Fibroblast of mammary gland (primary cell): ENCODE measurements around the gene LIMS1.
"Not testable (repeated sequence)": the region's sequence is repeated elsewhere in the genome, so short reads cannot be mapped to it uniquely, and the experiment has no call there.

Source experiments
- DNase-seq: peaks from one replicate; pipeline ENCODE4 v3.0.0-alpha.2; 2010; ENCODE audit warnings: low read depth
- H3K4me3 ChIP-seq: 2 replicates; pipeline ENCODE4 v1.5.1; 2011; ENCODE audit warnings: low read depth, mild to moderate bottlenecking, low read length, moderate library complexity; ENCODE audit not compliant: control insufficient read depth
- TF ChIP-seq, protein P1 (sequence below): conservative IDR thresholded peaks from 2 replicates; pipeline ENCODE4 v1.5.1; 2011; ENCODE audit warnings: low read depth, low read length, inconsistent platforms; ENCODE audit not compliant: control insufficient read depth, insufficient read depth

Gene LIMS1

DNA sequence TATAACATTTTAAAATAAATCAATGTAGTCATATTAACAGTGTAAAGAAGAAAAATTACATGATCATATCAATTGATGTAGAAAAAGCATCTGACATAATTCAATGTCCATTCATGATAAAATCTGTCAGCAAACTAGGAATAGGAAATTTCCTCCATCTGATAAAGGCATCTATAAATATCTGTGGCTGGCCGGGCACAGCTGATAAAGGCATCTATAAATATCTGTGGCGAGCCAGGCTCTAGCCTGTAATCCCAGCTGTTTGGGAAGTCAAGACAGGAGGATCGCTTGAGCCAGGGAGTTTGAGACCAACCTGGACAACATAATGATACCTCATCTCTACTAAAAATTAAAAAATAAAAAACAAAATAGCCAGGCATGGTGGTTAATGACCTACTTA is 166.9 kb downstream of the LIMS1 start:
- no peak for DNase-seq
- H3K4me3 ChIP-seq = no peak overlapping the region
- TF ChIP-seq, protein P1, sequence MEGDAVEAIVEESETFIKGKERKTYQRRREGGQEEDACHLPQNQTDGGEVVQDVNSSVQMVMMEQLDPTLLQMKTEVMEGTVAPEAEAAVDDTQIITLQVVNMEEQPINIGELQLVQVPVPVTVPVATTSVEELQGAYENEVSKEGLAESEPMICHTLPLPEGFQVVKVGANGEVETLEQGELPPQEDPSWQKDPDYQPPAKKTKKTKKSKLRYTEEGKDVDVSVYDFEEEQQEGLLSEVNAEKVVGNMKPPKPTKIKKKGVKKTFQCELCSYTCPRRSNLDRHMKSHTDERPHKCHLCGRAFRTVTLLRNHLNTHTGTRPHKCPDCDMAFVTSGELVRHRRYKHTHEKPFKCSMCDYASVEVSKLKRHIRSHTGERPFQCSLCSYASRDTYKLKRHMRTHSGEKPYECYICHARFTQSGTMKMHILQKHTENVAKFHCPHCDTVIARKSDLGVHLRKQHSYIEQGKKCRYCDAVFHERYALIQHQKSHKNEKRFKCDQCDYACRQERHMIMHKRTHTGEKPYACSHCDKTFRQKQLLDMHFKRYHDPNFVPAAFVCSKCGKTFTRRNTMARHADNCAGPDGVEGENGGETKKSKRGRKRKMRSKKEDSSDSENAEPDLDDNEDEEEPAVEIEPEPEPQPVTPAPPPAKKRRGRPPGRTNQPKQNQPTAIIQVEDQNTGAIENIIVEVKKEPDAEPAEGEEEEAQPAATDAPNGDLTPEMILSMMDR = no peak

DNA sequence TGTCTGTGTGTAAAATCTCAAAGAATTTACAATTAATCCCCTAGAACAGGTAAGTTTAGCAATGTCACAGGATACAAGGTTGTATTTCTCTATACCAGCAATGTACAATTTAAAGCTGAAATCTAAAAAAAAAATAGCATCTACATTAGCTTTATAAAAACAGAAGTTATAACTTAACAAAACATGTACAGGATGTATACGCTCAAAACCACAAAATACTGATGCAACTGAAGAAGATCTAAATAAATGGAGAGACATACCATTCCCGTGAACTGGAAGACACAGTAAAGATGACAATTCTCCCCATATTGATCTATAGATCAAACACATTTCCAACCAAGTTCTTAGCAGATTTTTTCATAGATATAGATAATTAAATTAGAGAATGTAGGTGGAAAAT is 167.5 kb downstream of the LIMS1 start:
- DNase-seq = no peak
- TF ChIP-seq, protein P1 = no peak
- H3K4me3 ChIP-seq = no peak overlapping the region

DNA sequence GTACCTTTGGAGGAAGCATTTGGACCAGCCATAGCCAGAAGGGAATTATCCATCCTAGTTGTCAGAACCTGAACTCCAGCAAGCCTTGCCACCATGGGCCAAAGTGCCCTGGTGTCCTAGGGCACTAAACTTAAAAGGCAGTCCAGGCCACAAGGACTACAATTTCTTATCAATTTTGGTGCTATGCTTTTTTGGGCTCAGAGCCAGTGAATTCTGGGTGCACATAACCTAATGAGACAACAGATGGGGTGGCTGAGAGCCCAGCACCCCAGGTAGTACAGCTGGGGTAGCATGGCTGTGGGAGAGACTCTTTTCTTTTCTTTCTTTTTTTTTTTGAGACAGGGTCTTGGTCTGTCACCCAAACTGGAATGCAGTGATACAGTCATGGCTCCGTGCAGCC is 170.6 kb downstream of the LIMS1 start:
- H3K4me3 ChIP-seq = no peak overlapping the region
- TF ChIP-seq, protein P1 = no peak
- no peak for DNase-seq

DNA sequence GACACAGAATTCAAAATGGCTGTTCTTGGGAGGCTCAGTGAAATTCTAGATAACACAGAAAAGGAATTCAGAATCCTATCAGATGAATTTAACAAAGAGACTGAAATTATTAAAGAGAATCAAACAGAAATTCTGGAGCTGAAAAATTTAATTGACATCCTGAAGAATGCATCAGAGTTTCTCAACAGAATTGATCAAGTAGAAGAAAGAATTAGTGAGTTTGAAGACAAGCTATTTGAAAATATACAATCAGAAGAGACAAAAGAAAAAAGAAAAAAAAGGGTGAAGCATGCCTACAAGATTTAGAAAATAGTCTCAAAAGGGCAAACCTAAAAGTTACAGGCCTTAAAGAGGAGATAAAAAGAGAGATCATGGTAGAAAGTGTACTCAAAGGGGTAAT is 173.0 kb downstream of the LIMS1 start:
- TF ChIP-seq, protein P1 = no peak
- no peak for DNase-seq
- no peak overlapping the region for H3K4me3 ChIP-seq

DNA sequence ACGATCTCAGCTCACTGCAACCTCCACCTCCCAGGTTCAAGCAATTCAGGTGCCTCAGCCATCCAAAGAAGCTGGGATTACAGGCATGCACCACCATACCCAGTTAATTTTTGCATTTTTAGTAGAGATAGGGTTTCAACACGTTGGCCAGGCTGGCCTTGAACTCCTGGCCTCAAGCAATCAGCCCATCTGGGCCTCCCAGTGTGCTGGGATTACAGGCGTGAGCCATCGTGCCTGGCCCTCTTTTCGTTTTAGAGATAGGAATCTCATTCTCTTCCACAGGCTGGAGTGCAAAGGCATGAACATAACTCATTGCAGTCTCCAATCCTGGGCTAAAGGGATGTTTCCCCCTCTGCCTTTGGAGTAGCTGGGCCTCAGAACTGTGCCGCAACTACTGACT is 182.7 kb downstream of the LIMS1 start:
- not testable (repeated sequence) for DNase-seq, H3K4me3 ChIP-seq

DNA sequence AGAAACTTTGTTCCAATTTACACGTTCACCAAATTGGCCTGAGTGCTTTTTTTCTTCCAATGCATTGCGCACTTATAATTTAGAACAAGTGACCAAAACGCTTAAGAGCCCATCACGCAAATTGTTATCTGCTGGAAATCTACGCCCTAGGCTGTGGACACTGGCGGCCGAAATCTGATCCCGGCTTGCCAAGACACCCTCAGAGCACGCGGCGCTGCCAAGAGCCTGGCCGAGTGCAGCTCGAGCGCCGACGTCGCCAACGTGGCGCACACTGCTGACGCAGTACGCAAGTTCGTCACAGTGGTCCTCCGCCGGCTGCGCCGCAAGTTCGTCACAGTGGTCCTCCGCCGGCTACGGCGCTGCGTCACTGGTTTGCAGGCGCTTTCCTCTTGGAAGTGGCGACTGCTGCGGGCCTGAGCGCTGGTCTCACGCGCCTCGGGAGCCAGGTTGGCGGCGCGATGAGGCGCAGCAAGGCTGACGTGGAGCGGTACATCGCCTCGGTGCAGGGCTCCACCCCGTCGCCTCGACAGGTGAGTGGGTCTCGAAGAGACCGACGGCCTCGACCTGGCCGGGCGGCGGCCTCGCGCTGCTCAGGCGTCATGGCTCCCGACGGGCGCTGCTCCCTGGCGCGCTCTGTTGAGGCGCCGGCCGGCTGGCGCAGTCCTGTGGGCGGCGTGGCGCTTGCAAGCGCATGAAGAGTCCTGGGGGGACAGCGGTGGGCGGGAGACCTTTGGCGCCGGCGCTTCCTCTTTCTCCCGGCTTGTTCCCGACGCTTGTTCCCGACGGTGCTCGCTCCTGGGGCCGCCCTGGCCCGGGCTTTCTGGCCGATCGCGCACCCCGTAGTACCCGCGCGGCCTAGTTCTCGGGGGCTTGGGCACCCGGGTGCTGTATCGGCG is 185.1 kb downstream of the LIMS1 start, which contains the start of gene RANBP2:
TSS of gene RANBP2 (plus strand) at position 334 of the 896 bp plus-strand sequence. CDS start at position 459, 125 bp downstream.
- TF ChIP-seq, protein P1 = no peak
- H3K4me3 ChIP-seq = peak within 1 kb of the TSS; percentile 69
- DNase-seq = peak; percentile 99

DNA sequence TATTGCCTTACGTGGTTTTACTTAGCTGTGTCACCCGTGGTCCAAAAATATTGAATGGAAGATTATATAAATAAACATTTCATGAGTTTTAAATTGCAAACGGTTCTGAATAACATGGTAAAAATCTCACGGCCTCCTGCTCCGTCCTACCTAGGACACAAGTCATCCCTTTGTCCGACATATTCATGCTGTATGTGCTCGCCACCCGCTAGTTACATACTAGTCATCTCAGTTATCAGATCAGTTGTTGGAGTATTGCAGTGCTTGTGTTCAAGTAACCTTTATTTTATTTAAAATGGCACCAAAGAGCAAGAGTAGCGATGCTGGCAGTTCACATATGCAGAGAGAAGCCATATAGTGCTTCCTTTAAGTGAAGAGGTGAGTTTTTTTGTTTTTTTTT is 191.8 kb downstream of the LIMS1 start:
- not testable (repeated sequence) for H3K4me3 ChIP-seq, DNase-seq

DNA sequence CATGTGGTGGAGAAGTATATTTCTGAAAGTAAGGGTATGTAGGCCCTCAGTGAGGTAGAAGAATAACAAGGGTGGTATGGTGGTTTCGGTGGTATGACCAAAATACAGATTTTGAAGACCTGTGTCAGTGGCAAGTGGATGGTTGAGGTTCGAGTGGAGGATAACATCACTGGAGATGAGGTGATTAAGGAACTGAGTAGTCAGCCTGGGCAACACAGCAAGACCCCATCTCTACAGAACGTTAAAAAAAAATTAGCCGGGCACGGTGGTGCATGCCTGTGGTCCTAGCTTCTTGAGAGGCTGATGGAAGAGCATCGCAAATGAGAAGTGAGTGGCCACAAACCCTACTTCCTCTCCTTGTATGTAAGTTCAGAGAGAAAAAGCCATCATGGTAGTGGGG is 200.4 kb downstream of the LIMS1 start:
- not testable (repeated sequence) for H3K4me3 ChIP-seq, DNase-seq
